Pancreas (tissue), 10 donors: ENCODE measurements around the gene SLC10A3. TPM values are rescaled to one million over a fixed set of nuclear protein-coding genes. Genes with fewer than 3 reads are reported as not detected.

Source experiments
- ATAC-seq, 4 donors: fragments of 200-7000 bp; cut with Tn5 transposase; one replicate each; pipeline versions ENCODE4 v1.8.0 to v1.9.1; 2020; ENCODE audit warnings: mild to moderate bottlenecking in 4 of 4, moderate library complexity in 4 of 4
- DNase-seq, 6 donors: peaks; one replicate each; pipeline ENCODE4 v3.0.0-alpha.2; 2020
- FAIRE-seq: peaks from 2 replicates; lab custom pipeline; 2012; peaks lifted over from hg19 to GRCh38; lab: Jason Lieb, UNC
- H3K27ac ChIP-seq, 4 donors: fragments of 200-600 bp; sonication (generic); 1 replicate in 3 of 4; 2 replicates in 1 of 4; pipeline versions ENCODE4 v1.5.0 to v1.8.0; 2020
- H3K27me3 ChIP-seq, 4 donors: fragments of 200-600 bp; one replicate each; pipeline ENCODE4 v1.8.0; 2021
- H3K36me3 ChIP-seq, 3 donors: fragments of 200-600 bp; sonication (generic) in 1 of 3; one replicate each; pipeline versions ENCODE4 v1.5.0 to v1.8.0; 2020 to 2021
- H3K4me1 ChIP-seq, 3 donors: fragments of 200-600 bp; one replicate each; pipeline ENCODE4 v1.8.0; 2021
- H3K4me3 ChIP-seq, 4 donors: fragments of 200-600 bp; sonication (generic) in 2 of 4; one replicate each; pipeline versions ENCODE4 v1.5.0 to v1.8.0; 2020 to 2021
- H3K9me3 ChIP-seq, 4 donors: fragments of 200-600 bp; one replicate each; pipeline ENCODE4 v1.8.0; 2021
- CTCF ChIP-seq, 4 donors: fragments of 200-600 bp; sonication (generic) in 3 of 4; IDR thresholded peaks; one replicate each; pipeline versions ENCODE4 v1.5.0 to v1.8.0; 2021; ENCODE audit warnings: antibody characterized with exemption in 4 of 4
- WGBS, 2 donors: extraction: QIAGEN DNeasy Blood & Tissue Kit; methylation state at CpG; one replicate each; pipeline ENCODE4 v1.1.7; 2013; 5-methylcytosine and 5-hydroxymethylcytosine counted together
- intact Hi-C, 3 donors: fragments of 100-400 bp; cut with DNase I; formaldehyde crosslinking; loops; one replicate each; pipeline versions ENCODE4 v1.11.1 to v1.14.2; 2022
- polyA plus RNA-seq, 2 donors: library from polyadenylated mRNA; stranded (reverse); fragments of 200-250 nt; gene quantifications; one replicate each; pipeline ENCODE4 v1.2.3, GENCODE V29; 2013
- total RNA-seq, 6 donors: library from RNA; stranded (reverse); fragmentation: NEBNext Ultra II Directional in 4 of 6; extraction: Animal tissue kit (Norgen Biotek cat#: 25700) in 4 of 6; gene quantifications; one replicate each; pipeline versions ENCODE4 v1.2.1 to v1.2.4, GENCODE V29; 2021 to 2023
- donor health status: healthy with polysubstance abuse.
- donor health status: DM: no; HTN: no; CAD: no; lungs with moderate emphysema.
- donor health status: DM: no; HTN: no; CAD: no.
- donor health status: control.
- donor health status: control.
- donor health status: Bipolar disorder and iron deficiency.
- donor health status: DM: yes; HTN: yes; CAD: no.
- donor health status: DM: no; HTN: no; CAD: no.
- donor health status: DM: no; HTN: no; CAD: no.
- donor health status: DM: yes; HTN: yes; CAD: no.

SLC10A3 gene
- total and polyA plus RNA-seq, 8 donors: 9.6 to 19.1 (median 11.6) TPM

GRCh38 chrX:154476821-154477220 is 13.6 kb downstream of the SLC10A3 start:
- 86 to 89% methylated on average over 8 of the region's 8 CpGs for WGBS, 2 donors

GRCh38 chrX:154473683-154474082 is 16.7 kb downstream of the SLC10A3 start:
- Histone ChIP-seq H3K27ac (no peak overlapping the region), H3K36me3 (no peaks in the 10 kb centered on the region), H3K4me3 (no peak overlapping the region), H3K27me3 (peaks cover 0 to 8% (median 0%) of the 10 kb centered on the region in 4 donors), H3K9me3 (no peaks in the 10 kb centered on the region), H3K4me1 (no peaks in the 10 kb centered on the region)
- TF ChIP-seq CTCF (IDR thresholded peaks at IDR 0.05): no peak
- no peak for ATAC-seq
- 79 to 81% methylated on average over 7 of the region's 7 CpGs for WGBS, 2 donors
- no peak for DNase-seq
- no peak for FAIRE-seq
- intact Hi-C loops: no loop called here

More at GRCh38 chrX:154476821-154477220, 13.6 kb downstream of the SLC10A3 start:
- intact Hi-C loops: no loop called here
- peak in 1 of 6 donors; percentile 37 for DNase-seq
- FAIRE-seq: no peak
- H3K27me3 ChIP-seq: peaks cover 0 to 8% (median 0%) of the 10 kb centered on the region in 4 donors
- no peaks in the 10 kb centered on the region for H3K9me3 ChIP-seq
- TF ChIP-seq CTCF (IDR thresholded peaks at IDR 0.05): no peak
- H3K4me1 ChIP-seq: no peaks in the 10 kb centered on the region
- ATAC-seq: no peak
- H3K27ac ChIP-seq: no peak overlapping the region
- H3K4me3 ChIP-seq: no peak overlapping the region
- no peaks in the 10 kb centered on the region for H3K36me3 ChIP-seq

- Histone ChIP-seq H3K27ac (no peak overlapping the region), H3K36me3 (no peaks in the 10 kb centered on the region), H3K4me1 (no peaks in the 10 kb centered on the region), H3K9me3 (no peaks in the 10 kb centered on the region), H3K27me3 (peaks cover 0 to 8% (median 0%) of the 10 kb centered on the region in 4 donors), H3K4me3 (no peak overlapping the region)
- ATAC-seq: no peak
- TF ChIP-seq CTCF (IDR thresholded peaks at IDR 0.05): no peak
- 71 to 81% methylated on average over 27 to 28 of the region's 28 CpGs for WGBS, 2 donors
- DNase-seq: no peak
- intact Hi-C loops: no loop called here
- no peak for FAIRE-seq
These were observed 17.5 kb downstream of the SLC10A3 start for GRCh38 chrX:154472685-154473632.

GRCh38 chrX:154471839-154472684 is 18.4 kb downstream of the SLC10A3 start:
- Histone ChIP-seq H3K27me3 (peaks cover 0 to 8% (median 0%) of the 10 kb centered on the region in 4 donors), H3K27ac (no peak overlapping the region), H3K36me3 (no peaks in the 10 kb centered on the region), H3K9me3 (no peaks in the 10 kb centered on the region), H3K4me3 (no peak overlapping the region), H3K4me1 (no peaks in the 10 kb centered on the region)
- no peak for ATAC-seq
- intact Hi-C loops: no loop called here
- no peak for FAIRE-seq
- TF ChIP-seq CTCF (IDR thresholded peaks at IDR 0.05): no peak
- DNase-seq: no peak
- 86 to 94% methylated on average over 22 to 23 of the region's 23 CpGs for WGBS, 2 donors
